Mucosa of descending colon (tissue), 3 donors: ENCODE measurements around the gene SMIM1. TPM values are rescaled to one million over a fixed set of nuclear protein-coding genes. Genes with fewer than 3 reads are reported as not detected.

Experiments
- ATAC-seq: fragments of 200-7000 bp; cut with Tn5 transposase; one replicate; pipeline ENCODE4 v1.9.1; 2020; ENCODE audit warnings: mild to moderate bottlenecking, moderate library complexity
- DNase-seq, 3 donors: peaks; one replicate each; pipeline ENCODE4 v3.0.0-alpha.2; 2020
- H3K36me3 ChIP-seq: fragments of 200-600 bp; one replicate; pipeline ENCODE4 v1.8.0; 2021; ENCODE audit warnings: low read depth, mild to moderate bottlenecking
- H3K4me1 ChIP-seq: fragments of 200-600 bp; one replicate; pipeline ENCODE4 v1.8.0; 2021; ENCODE audit warnings: low read depth, mild to moderate bottlenecking
- H3K4me3 ChIP-seq: fragments of 200-600 bp; one replicate; pipeline ENCODE4 v1.8.0; 2021; ENCODE audit warnings: mild to moderate bottlenecking
- H3K9me3 ChIP-seq: fragments of 200-600 bp; one replicate; pipeline ENCODE4 v1.8.0; 2021; ENCODE audit warnings: mild to moderate bottlenecking
- intact Hi-C, 2 donors: fragments of 100-400 bp; cut with DNase I in 1 of 2; cut with micrococcal nuclease in 1 of 2; formaldehyde crosslinking; loops; one replicate each; pipeline versions ENCODE4 v1.11.0 to v1.11.1; 2022; cut with DNase I, micrococcal nuclease
- total RNA-seq, 3 donors: library from RNA; stranded (reverse); fragmentation: NEBNext Ultra II Directional in 2 of 3; extraction: Animal tissue kit (Norgen Biotek cat#: 25700) in 2 of 3; gene quantifications; one replicate each; pipeline versions ENCODE4 v1.2.1 to v1.2.4, GENCODE V29; 2021 to 2023
- TF ChIP-seq, protein P1 (sequence below): fragments of 200-600 bp; IDR thresholded peaks from one replicate; pipeline ENCODE4 v1.8.0; 2022; ENCODE audit warnings: antibody characterized with exemption, mild to moderate bottlenecking
- donor health status: DM: no; HTN: no; CAD: no; lungs with moderate emphysema.
- donor health status: DM: no; HTN: no; CAD: no.
- donor health status: DM: no; HTN: yes; CAD: no.

The SMIM1 gene
- total RNA-seq, 3 donors from 2014 or later: 1.6 to 16.1 (median 2.6) TPM

DNA sequence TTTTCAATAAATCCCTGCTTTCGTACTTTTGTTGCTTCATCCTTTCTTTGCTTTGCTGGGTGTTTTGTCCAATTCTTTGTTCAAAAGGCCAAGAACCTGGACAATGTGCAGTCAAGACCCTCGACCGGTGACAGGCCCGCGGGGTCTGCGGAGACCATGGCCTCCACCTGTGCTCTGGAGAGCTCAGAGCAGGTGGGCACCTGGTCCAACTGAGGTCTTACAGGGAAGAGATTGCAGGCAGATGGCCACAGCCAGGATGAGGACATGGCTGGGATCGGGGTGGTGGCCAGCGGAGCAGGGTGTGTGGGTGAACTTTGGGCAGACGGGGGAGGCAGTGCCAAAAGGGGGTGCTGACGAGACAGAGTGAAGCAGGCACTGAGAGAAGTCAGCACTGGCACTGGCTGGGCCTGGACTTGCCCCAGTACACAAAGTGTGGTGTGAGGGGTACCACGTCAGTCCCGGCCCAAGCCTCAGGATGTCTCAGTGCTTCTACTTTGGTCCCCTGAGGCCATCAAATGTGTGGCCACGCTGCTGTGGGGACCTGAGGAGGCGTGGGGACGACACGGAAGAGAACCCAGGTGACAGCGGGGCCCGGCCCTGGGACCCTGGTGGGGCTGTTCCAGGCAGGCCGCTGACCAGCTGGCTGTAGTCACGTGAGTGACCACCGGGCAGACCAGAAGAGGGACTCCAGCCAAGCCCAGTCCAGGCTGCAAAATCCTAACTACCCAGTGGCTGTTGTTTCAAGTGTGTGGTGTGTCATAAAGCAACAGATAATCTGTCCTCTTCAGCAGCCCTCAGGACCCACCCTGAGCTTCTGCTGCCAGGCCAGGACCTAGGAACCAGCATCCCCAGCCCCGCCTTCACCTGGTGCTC lies 30.7 kb upstream of the SMIM1 start:
- intact Hi-C loops: no loop called here
- Histone ChIP-seq H3K36me3 (no peaks in the 10 kb centered on the region), H3K4me3 (no peak overlapping the region), H3K9me3 (no peaks in the 10 kb centered on the region), H3K4me1 (no peaks in the 10 kb centered on the region)
- peak in 2 of 3 donors; percentile 19 to 29 for DNase-seq
- no peak for ATAC-seq
- TF ChIP-seq, protein P1, sequence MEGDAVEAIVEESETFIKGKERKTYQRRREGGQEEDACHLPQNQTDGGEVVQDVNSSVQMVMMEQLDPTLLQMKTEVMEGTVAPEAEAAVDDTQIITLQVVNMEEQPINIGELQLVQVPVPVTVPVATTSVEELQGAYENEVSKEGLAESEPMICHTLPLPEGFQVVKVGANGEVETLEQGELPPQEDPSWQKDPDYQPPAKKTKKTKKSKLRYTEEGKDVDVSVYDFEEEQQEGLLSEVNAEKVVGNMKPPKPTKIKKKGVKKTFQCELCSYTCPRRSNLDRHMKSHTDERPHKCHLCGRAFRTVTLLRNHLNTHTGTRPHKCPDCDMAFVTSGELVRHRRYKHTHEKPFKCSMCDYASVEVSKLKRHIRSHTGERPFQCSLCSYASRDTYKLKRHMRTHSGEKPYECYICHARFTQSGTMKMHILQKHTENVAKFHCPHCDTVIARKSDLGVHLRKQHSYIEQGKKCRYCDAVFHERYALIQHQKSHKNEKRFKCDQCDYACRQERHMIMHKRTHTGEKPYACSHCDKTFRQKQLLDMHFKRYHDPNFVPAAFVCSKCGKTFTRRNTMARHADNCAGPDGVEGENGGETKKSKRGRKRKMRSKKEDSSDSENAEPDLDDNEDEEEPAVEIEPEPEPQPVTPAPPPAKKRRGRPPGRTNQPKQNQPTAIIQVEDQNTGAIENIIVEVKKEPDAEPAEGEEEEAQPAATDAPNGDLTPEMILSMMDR: no peak

DNA sequence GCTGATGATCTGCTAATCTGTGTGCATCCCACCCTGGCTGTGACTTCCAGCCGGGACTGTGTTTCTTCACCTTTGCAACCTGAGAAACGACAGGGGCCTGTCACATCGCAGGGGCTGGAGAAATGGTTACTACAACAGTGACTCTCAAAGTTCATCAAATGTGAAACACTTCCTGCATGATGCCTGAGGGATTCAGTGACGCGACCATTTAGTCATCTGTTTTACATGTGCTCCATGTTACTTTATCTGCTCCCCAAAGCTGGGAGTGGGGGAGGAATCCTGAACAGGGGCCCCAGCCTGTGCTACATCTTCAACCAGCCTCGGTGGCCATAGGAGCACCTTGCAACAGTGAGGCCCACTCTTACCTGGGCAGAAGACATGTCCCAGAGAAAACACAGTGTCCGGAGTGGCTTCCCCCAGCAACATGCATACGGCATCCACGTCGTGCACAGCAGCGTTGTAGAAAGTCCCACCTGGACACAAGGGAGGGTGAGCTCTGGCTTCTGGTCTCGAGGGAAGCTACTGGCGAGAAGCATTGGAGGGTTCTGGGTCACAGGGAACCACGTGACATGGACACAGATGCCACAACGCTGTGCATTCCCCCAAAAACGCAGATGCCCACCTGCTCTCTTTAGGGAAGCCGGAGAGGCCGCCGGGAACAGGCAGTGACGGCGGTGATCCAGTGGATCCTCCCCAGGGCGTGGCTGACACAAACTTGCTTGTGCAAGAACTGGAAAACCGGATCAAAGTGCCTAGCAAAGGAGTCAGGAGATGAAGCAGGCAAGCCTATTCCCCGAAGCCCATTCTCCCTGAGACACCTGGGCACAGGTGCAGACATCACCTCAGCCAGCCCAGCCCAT lies 29.9 kb upstream of the SMIM1 start:
- Histone ChIP-seq H3K4me1 (peaks cover 4% of the 10 kb centered on the region), H3K36me3 (no peaks in the 10 kb centered on the region), H3K9me3 (no peaks in the 10 kb centered on the region), H3K4me3 (no peak overlapping the region)
- peak in 1 of 3 donors; percentile 23 for DNase-seq
- intact Hi-C loops: no loop called here
- no peak for ATAC-seq
- TF ChIP-seq, protein P1: no peak

DNA sequence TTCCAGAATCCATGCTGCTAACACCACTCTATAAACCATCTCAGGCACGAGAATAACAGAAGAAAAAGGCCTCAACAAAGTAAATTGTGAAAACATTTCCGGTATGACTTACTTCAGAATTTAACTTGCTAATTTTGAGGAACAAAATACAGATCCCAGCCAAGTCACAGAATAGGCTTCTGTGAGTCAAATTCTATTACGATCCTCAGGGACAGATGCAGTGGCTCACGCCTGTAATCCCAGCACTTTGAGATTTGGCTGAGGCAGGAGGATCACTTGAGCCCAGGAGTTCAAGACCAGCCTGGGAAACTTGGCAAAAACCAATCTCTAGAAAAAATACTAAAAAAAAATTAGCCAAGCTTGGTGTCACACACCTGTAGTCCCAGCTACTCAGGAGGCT lies 29.1 kb upstream of the SMIM1 start:
- H3K36me3 ChIP-seq: no peaks in the 10 kb centered on the region
- TF ChIP-seq, protein P1: no peak
- no peaks in the 10 kb centered on the region for H3K9me3 ChIP-seq
- H3K4me1 ChIP-seq: peaks cover 7% of the 10 kb centered on the region
- no peak for DNase-seq
- intact Hi-C loops: no loop called here
- H3K4me3 ChIP-seq: no peak overlapping the region
- ATAC-seq: no peak

DNA sequence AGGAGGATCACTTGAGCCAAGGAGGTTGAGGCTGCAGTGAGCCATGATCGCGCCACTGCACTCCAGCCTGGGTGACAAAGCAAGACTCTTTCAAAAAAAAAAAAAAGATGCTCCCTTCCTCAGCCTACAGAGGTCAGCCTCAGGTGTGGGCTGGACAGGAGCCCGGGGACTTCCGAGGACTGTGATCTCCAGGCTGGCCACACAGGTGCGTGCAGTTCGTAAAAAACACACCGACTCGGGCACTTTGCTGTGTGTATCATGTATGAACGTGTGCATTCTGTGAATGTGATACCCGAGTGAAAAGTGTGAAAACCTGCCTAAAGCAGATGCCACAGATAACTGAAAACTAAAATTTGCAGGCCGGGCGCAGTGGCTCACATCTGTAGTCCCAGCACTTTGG lies 28.7 kb upstream of the SMIM1 start:
- Histone ChIP-seq H3K36me3 (no peaks in the 10 kb centered on the region), H3K4me3 (no peak overlapping the region), H3K4me1 (peaks cover 7% of the 10 kb centered on the region), H3K9me3 (no peaks in the 10 kb centered on the region)
- intact Hi-C loops: no loop called here
- DNase-seq: no peak
- TF ChIP-seq, protein P1: no peak
- no peak for ATAC-seq

DNA sequence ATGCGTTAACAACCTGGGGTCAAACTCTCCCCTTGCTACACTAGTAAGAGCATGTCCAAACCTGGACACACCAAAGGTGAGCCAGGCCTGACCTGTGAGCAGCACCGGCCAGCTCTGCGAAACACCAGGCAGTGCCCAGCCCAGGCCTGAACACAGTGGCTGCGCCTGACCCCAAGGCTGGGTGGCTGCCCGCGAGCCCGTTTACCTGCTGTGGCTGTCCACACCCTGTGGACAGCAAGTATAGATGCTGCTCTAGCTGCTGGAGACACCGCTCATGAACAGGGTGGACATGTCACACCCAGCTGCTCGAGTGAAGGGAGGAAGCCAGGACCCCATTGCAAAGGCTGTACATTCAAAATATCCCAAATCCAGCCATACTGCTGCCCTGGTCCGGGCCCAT lies 27.9 kb upstream of the SMIM1 start:
- no peak overlapping the region for H3K4me3 ChIP-seq
- DNase-seq (peak in 1 of 3 donors; percentile 27), ATAC-seq (no peak)
- H3K4me1 ChIP-seq: peaks cover 7% of the 10 kb centered on the region
- no peaks in the 10 kb centered on the region for H3K36me3 ChIP-seq
- H3K9me3 ChIP-seq: no peaks in the 10 kb centered on the region
- TF ChIP-seq, protein P1: no peak
- intact Hi-C loops: no loop called here
